Endothelial cell of umbilical vein (primary cell): ENCODE results near the gene ZNF423. TPM values are rescaled to one million over a fixed set of nuclear protein-coding genes. Genes with fewer than 3 reads are reported as not detected.

Source experiments
- BruUV-seq: library from RNA; stranded (reverse); fragments of 400-500 nt; replicated peaks from 2 replicates; lab custom pipeline; 2021; lab: Mats Ljungman, UMichigan
- CTCF ChIA-PET: fragments of 300-600, 350-600 bp; sonication (Branson Sonifier 250); formaldehyde crosslinking; loops from one replicate; lab custom pipeline; 2021; ENCODE audit warnings: antibody characterized with exemption, inconsistent platforms; lab: Charles Lee
- POLR2A ChIA-PET: fragments of 300-600, 350-600 bp; sonication (Branson Sonifier 250); formaldehyde crosslinking; loops from one replicate; lab custom pipeline; 2021; ENCODE audit warnings: antibody characterized with exemption, inconsistent platforms; lab: Charles Lee
- DNase-seq: peaks from one replicate; pipeline ENCODE4 v3.0.0-alpha.2; 2011; ENCODE audit warnings: low read depth, low spot score
- FAIRE-seq: peaks from 2 replicates; lab custom pipeline; 2011; peaks lifted over from hg19 to GRCh38; lab: Jason Lieb, UNC
- H2AFZ ChIP-seq: 2 replicates; pipeline ENCODE4 v1.6.0; 2012; ENCODE audit warnings: low read depth, low read length, control low read depth, inconsistent platforms
- H3K27ac ChIP-seq: 2 replicates; pipeline ENCODE4 v1.5.1; 2011; ENCODE audit warnings: low read depth, mild to moderate bottlenecking, control low read depth, low read length, moderate library complexity; ENCODE audit not compliant: insufficient read depth
- H3K27me3 ChIP-seq, 2 experiments: 2 replicates each; pipeline versions ENCODE4 v1.6.0 to v1.6.1; 2011; ENCODE audit warnings: low read length in 2 of 2, mixed read lengths in 1 of 2; ENCODE audit not compliant: control insufficient read depth in 2 of 2, insufficient read depth in 2 of 2
- H3K36me3 ChIP-seq, 2 experiments: 2 replicates in 1 of 2; 3 replicates in 1 of 2; pipeline ENCODE4 v1.5.1; 2011; ENCODE audit warnings: low read length in 2 of 2, mild to moderate bottlenecking in 1 of 2, moderate library complexity in 1 of 2; ENCODE audit not compliant: control insufficient read depth in 2 of 2, insufficient read depth in 2 of 2; ENCODE audit errors: extremely low read depth in 1 of 2
- H3K4me1 ChIP-seq: 3 replicates; pipeline ENCODE4 v1.5.1; 2011; ENCODE audit warnings: mild to moderate bottlenecking, low read length; ENCODE audit not compliant: control insufficient read depth, insufficient read depth; ENCODE audit errors: extremely low read depth
- H3K4me2 ChIP-seq: 2 replicates; pipeline ENCODE4 v1.6.1; 2011; ENCODE audit warnings: low read length, control low read depth, mixed read lengths; ENCODE audit not compliant: insufficient read depth
- H3K4me3 ChIP-seq, 3 experiments: fragments of 200-600 bp in 1 of 3; sonication (generic), shearing (Covaris generic) in 1 of 3; replicated peaks in 1 of 3; 2 replicates each; pipeline ENCODE4 v1.5.1; 2011 to 2016; ENCODE audit warnings: control low read depth in 3 of 3, low read length in 3 of 3, mild to moderate bottlenecking in 2 of 3, inconsistent platforms in 1 of 3, low read depth in 1 of 3, moderate library complexity in 1 of 3; ENCODE audit not compliant: insufficient read depth in 1 of 3
- H3K79me2 ChIP-seq: 2 replicates; pipeline ENCODE4 v1.6.0; 2012; ENCODE audit warnings: low read length, inconsistent platforms; ENCODE audit not compliant: control insufficient read depth, insufficient read depth
- H3K9ac ChIP-seq: replicated peaks from 2 replicates; pipeline ENCODE3; 2011; ENCODE audit warnings: low read length, control low read depth; ENCODE audit not compliant: insufficient read depth; ENCODE audit errors: extremely low read depth
- H3K9me1 ChIP-seq: replicated peaks from 3 replicates; pipeline ENCODE4 v1.6.0; 2011; ENCODE audit warnings: mild to moderate bottlenecking, low read length; ENCODE audit not compliant: control insufficient read depth, insufficient read depth; ENCODE audit errors: extremely low read depth
- H3K9me3 ChIP-seq: replicated peaks from 2 replicates; pipeline ENCODE4 v1.5.1; 2012; ENCODE audit warnings: low read length, inconsistent platforms; ENCODE audit not compliant: control insufficient read depth, insufficient read depth
- H4K20me1 ChIP-seq: replicated peaks from 2 replicates; pipeline ENCODE3; 2011; ENCODE audit warnings: mild to moderate bottlenecking, low read length; ENCODE audit not compliant: control insufficient read depth, insufficient read depth; ENCODE audit errors: extremely low read depth
- CTCF ChIP-seq, 2 donors: IDR thresholded peaks; 1 replicate in 1 of 2; 2 replicates in 1 of 2; pipeline ENCODE4 v1.5.1; 2011; ENCODE audit warnings: low read length in 2 of 2, mild to moderate bottlenecking in 2 of 2, moderate library complexity in 2 of 2, control low read depth in 1 of 2, inconsistent platforms in 1 of 2, low read depth in 1 of 2; ENCODE audit not compliant: insufficient read depth in 1 of 2; ENCODE audit errors: extremely low read depth in 1 of 2
- EZH2 ChIP-seq: IDR thresholded peaks from 2 replicates; pipeline ENCODE4 v1.6.1; 2012; ENCODE audit warnings: borderline replicate concordance, low read depth, mild to moderate bottlenecking, moderate library complexity, low read length, inconsistent platforms; ENCODE audit not compliant: severe bottlenecking
- FOS ChIP-seq: IDR thresholded peaks from 2 replicates; pipeline ENCODE4 v1.6.1; 2011; ENCODE audit warnings: mild to moderate bottlenecking, low read length, moderate library complexity, borderline replicate concordance; ENCODE audit not compliant: insufficient read depth
- GATA2 ChIP-seq: IDR thresholded peaks from 2 replicates; pipeline ENCODE4 v1.7.0; 2011; ENCODE audit warnings: low read depth, mild to moderate bottlenecking, moderate library complexity, mixed read lengths, low read length; ENCODE audit not compliant: insufficient read length, insufficient read depth
- JUN ChIP-seq: IDR thresholded peaks from 2 replicates; pipeline ENCODE4 v1.6.1; 2011; ENCODE audit warnings: borderline replicate concordance, low read depth; ENCODE audit not compliant: insufficient read length, insufficient read depth
- MYC ChIP-seq: IDR thresholded peaks from one replicate; pipeline ENCODE4 v1.6.1; 2011; ENCODE audit warnings: mild to moderate bottlenecking, low read depth, low read length
- POLR2A ChIP-seq: IDR thresholded peaks from 2 replicates; pipeline ENCODE4 v1.6.1; 2012; ENCODE audit warnings: low read depth, mild to moderate bottlenecking, control low read depth, low read length
- POLR2AphosphoS5 ChIP-seq: IDR thresholded peaks from 2 replicates; pipeline ENCODE4 v1.6.1; 2012; ENCODE audit warnings: low read depth, mild to moderate bottlenecking, control low read depth, low read length, moderate library complexity; ENCODE audit not compliant: insufficient read depth
- dilution Hi-C: fragments of 300-500 bp; cut with MboI; formaldehyde crosslinking; loops from one replicate; pipeline ENCODE4 v1.15.0; 2019; ENCODE audit warnings: low sequenced_read_pairs; ENCODE audit not compliant: extremely low pct_ligation_motif_present
- intact Hi-C: fragments of 100-400 bp; cut with micrococcal nuclease; formaldehyde crosslinking; loops from one replicate; pipeline ENCODE4 v1.10.0; 2022
- polyA plus RNA-seq, 4 experiments: library from polyadenylated mRNA; depleted of rRNA in 3 of 4; stranded (reverse) in 3 of 4; unstranded in 1 of 4; fragments of >200 nt; gene quantifications; 2 replicates each; pipeline versions ENCODE4 v1.2.1 to v1.2.3, GENCODE V29; 2011 to 2012; ENCODE audit warnings: missing spikeins in 1 of 4
- total RNA-seq: library from RNA; stranded (reverse); gene quantifications from 2 replicates; pipeline ENCODE4 v1.2.3, GENCODE V29; 2021
- TF ChIP-seq, protein P1 (sequence below): IDR thresholded peaks from 2 replicates; pipeline ENCODE4 v1.6.1; 2011; ENCODE audit not compliant: insufficient read depth, insufficient read length

The ZNF423 gene
- total and polyA plus RNA-seq, 2 donors (not counting 3 experiments of a cell fraction or from before 2014, with no cell fraction given) = 2.2 to 8.1 TPM

GRCh38 chr16:49576941-49577340 lies 279.0 kb downstream of the ZNF423 start:
- Histone ChIP-seq H3K27ac (no peak overlapping the region), H3K36me3 (no peaks in the 10 kb centered on the region), H3K9me1 (no peaks in the 10 kb centered on the region), H3K9ac (no peak overlapping the region), H3K79me2 (no peaks in the 10 kb centered on the region), H3K4me1 (no peaks in the 10 kb centered on the region), H3K27me3 (no peaks in the 10 kb centered on the region), H3K4me2 (no peak overlapping the region), H3K4me3 (no peak overlapping the region), H2AFZ (no peak overlapping the region), H4K20me1 (no peaks in the 10 kb centered on the region), H3K9me3 (no peaks in the 10 kb centered on the region)
- FAIRE-seq (no peak), DNase-seq (no peak)
- ChIA-PET POLR2A (no interaction called here), CTCF (no interaction called here)
- TF ChIP-seq CTCF (IDR thresholded peaks at IDR 0.05; ENCODE audit: extremely low read depth in 1 of 2, insufficient read depth in 1 of 2, low read depth in 1 of 2, low read length in 2 of 2) = no peak
- no peak for TF ChIP-seq MYC
- no peak for TF ChIP-seq FOS
- no peak for TF ChIP-seq JUN
- no peak for TF ChIP-seq EZH2
- TF ChIP-seq POLR2AphosphoS5 = no peak
- TF ChIP-seq, protein P1, sequence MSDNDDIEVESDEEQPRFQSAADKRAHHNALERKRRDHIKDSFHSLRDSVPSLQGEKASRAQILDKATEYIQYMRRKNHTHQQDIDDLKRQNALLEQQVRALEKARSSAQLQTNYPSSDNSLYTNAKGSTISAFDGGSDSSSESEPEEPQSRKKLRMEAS = no peak
- TF ChIP-seq GATA2 = no peak
- no peak for TF ChIP-seq POLR2A
- intact Hi-C loops = no loop called here
- dilution Hi-C loops = no loop called here
- BruUV-seq = no TSS peak
